ENCODE results near the gene OTOG.

The OTOG gene

GRCh38 chr11:17547051-17547577 lies at the start of gene OTOG:
Gene OTOG, plus strand, starts transcription at chr11:17547259. Its CDS starts 114 bp downstream, at chr11:17547373.
- DNase-seq (ENCODE audit: low read depth) = no peak

- DNase-seq (ENCODE audit: low read depth) = no peak
These were observed 49.0 kb upstream of the OTOG start for GRCh38 chr11:17498058-17498457.

GRCh38 chr11:17498475-17498874 lies 48.6 kb upstream of the OTOG start:
- DNase-seq (ENCODE audit: low read depth) = no peak

GRCh38 chr11:17500673-17501072 lies 46.4 kb upstream of the OTOG start:
- no peak for DNase-seq (ENCODE audit: low read depth)

GRCh38 chr11:17502630-17503029 lies 44.4 kb upstream of the OTOG start:
- DNase-seq (ENCODE audit: low read depth) = no peak

GRCh38 chr11:17504330-17505107 lies 42.5 kb upstream of the OTOG start:
- DNase-seq (ENCODE audit: low read depth) = peak; percentile 66

- no peak for DNase-seq (ENCODE audit: low read depth)
These were observed 41.9 kb upstream of the OTOG start for GRCh38 chr11:17505146-17505545.

- DNase-seq (ENCODE audit: low read depth) = no peak
These were observed 40.7 kb upstream of the OTOG start for GRCh38 chr11:17506314-17506713.

GRCh38 chr11:17506942-17507341 lies 40.1 kb upstream of the OTOG start:
- no peak for DNase-seq (ENCODE audit: low read depth)

- no peak for DNase-seq (ENCODE audit: low read depth)
These were observed 39.3 kb upstream of the OTOG start for GRCh38 chr11:17507773-17508172.

- no peak for DNase-seq (ENCODE audit: low read depth)
These were observed 38.8 kb upstream of the OTOG start for GRCh38 chr11:17508306-17508705.

GRCh38 chr11:17508791-17509190 lies 38.3 kb upstream of the OTOG start:
- DNase-seq (ENCODE audit: low read depth) = no peak

GRCh38 chr11:17510507-17511206 lies 36.4 kb upstream of the OTOG start:
- DNase-seq (ENCODE audit: low read depth) = no peak

- DNase-seq (ENCODE audit: low read depth) = no peak
These were observed 35.5 kb upstream of the OTOG start for GRCh38 chr11:17511571-17511970.

- DNase-seq (ENCODE audit: low read depth) = no peak
These were observed 35.0 kb upstream of the OTOG start for GRCh38 chr11:17512101-17512500.

GRCh38 chr11:17513853-17514252 lies 33.2 kb upstream of the OTOG start:
- DNase-seq (ENCODE audit: low read depth) = no peak

GRCh38 chr11:17514476-17514875 lies 32.6 kb upstream of the OTOG start:
- no peak for DNase-seq (ENCODE audit: low read depth)

GRCh38 chr11:17515443-17516176 lies 31.4 kb upstream of the OTOG start:
- DNase-seq (ENCODE audit: low read depth) = no peak

GRCh38 chr11:17516551-17517150 lies 30.4 kb upstream of the OTOG start:
- DNase-seq (ENCODE audit: low read depth) = no peak

- DNase-seq (ENCODE audit: low read depth) = no peak
These were observed 29.9 kb upstream of the OTOG start for GRCh38 chr11:17517186-17517585.

GRCh38 chr11:17518366-17518765 lies 28.7 kb upstream of the OTOG start:
- no peak for DNase-seq (ENCODE audit: low read depth)

Measured in activated gamma-delta T cell treated with anti-CD3 and anti-CD28 coated beads, Interleukin-2, amount 50 U/mL, for 16 hours (primary cell).